PC-3 (cell line): ENCODE data around the gene C2orf78.

Source experiments
- CTCF ChIP-seq: fragments of 300-600 bp; sonication (generic); conservative IDR thresholded peaks from 2 replicates; pipeline ENCODE4 v1.5.1; 2017; ENCODE audit warnings: antibody characterized with exemption, low read depth, mild to moderate bottlenecking, low read length
- EZH2 ChIP-seq: fragments of 300-600 bp; sonication (generic); IDR thresholded peaks from one replicate; pipeline ENCODE4 v1.6.1; 2017; ENCODE audit warnings: antibody characterized with exemption, mild to moderate bottlenecking, low read length; ENCODE audit not compliant: unreplicated experiment

GRCh38 chr2:73780237-73780582 lies 3.8 kb upstream of the C2orf78 start:
- TF ChIP-seq CTCF (no peak), EZH2 (no peak)
